DOHH2 (cell line): ENCODE measurements around the gene UMODL1.

Experiments used
- H3F3A ChIP-seq: fragments of 200-600 bp; sonication (generic), shearing (Covaris generic); 2 replicates; pipeline ENCODE4 v1.6.0; 2016; ENCODE audit warnings: antibody characterized with exemption, mild to moderate bottlenecking; ENCODE audit not compliant: control insufficient read depth, insufficient read depth
- H3K27ac ChIP-seq: fragments of 200-600 bp; sonication (generic); 2 replicates; pipeline ENCODE4 v1.5.1; 2014; ENCODE audit warnings: low read depth, mild to moderate bottlenecking, low read length, moderate library complexity
- H3K27me3 ChIP-seq: fragments of 200-600 bp; sonication (generic); 2 replicates; pipeline ENCODE4 v1.6.1; 2014; ENCODE audit warnings: mild to moderate bottlenecking, low read length, mixed read lengths; ENCODE audit not compliant: control insufficient read depth
- H3K36me3 ChIP-seq: fragments of 200-600 bp; sonication (generic); 2 replicates; pipeline ENCODE4 v1.6.1; 2014; ENCODE audit warnings: mild to moderate bottlenecking, low read length, moderate library complexity, mixed read lengths; ENCODE audit not compliant: control insufficient read depth
- H3K4me1 ChIP-seq: fragments of 200-600 bp; sonication (generic); 2 replicates; pipeline ENCODE4 v1.6.1; 2014; ENCODE audit warnings: mild to moderate bottlenecking, low read length, mixed read lengths; ENCODE audit not compliant: control insufficient read depth
- H3K4me2 ChIP-seq: fragments of 200-600 bp; sonication (generic); 2 replicates; pipeline ENCODE4 v1.6.0; 2014; ENCODE audit warnings: mild to moderate bottlenecking, low read length, moderate library complexity
- H3K4me3 ChIP-seq: fragments of 200-600 bp; sonication (generic); 2 replicates; pipeline ENCODE4 v1.5.1; 2014; ENCODE audit warnings: mild to moderate bottlenecking, low read length, mixed read lengths
- H3K79me2 ChIP-seq: fragments of 200-600 bp; sonication (generic); 2 replicates; pipeline ENCODE4 v1.6.1; 2014; ENCODE audit warnings: mild to moderate bottlenecking, low read length, mixed read lengths; ENCODE audit not compliant: control insufficient read depth
- H3K9me2 ChIP-seq: fragments of 200-600 bp; sonication (generic); replicated peaks from 2 replicates; pipeline ENCODE4 v1.6.1; 2014; ENCODE audit warnings: mild to moderate bottlenecking, low read length, mixed read lengths; ENCODE audit not compliant: control insufficient read depth
- H3K9me3 ChIP-seq: fragments of 200-600 bp; sonication (generic); 2 replicates; pipeline ENCODE4 v1.6.1; 2014; ENCODE audit warnings: antibody characterized with exemption, low read length, mixed read lengths; ENCODE audit not compliant: control insufficient read depth, insufficient read depth
- H4K20me1 ChIP-seq: fragments of 200-600 bp; sonication (generic); 2 replicates; pipeline ENCODE4 v1.6.0; 2014; ENCODE audit warnings: low read depth, mild to moderate bottlenecking, antibody characterized with exemption, low read length, moderate library complexity; ENCODE audit not compliant: control insufficient read depth, insufficient read depth
- CTCF ChIP-seq: fragments of 200-600 bp; sonication (generic); IDR thresholded peaks from one replicate; pipeline ENCODE4 v1.5.1; 2014; ENCODE audit warnings: antibody characterized with exemption, mild to moderate bottlenecking, low read depth, low read length; ENCODE audit not compliant: poor library complexity, severe bottlenecking
- EZH2phosphoT487 ChIP-seq: fragments of 200-600 bp; sonication (generic); IDR thresholded peaks from 2 replicates; pipeline ENCODE4 v1.6.1; 2017; ENCODE audit warnings: borderline replicate concordance, mild to moderate bottlenecking, antibody characterized with exemption, low read length, moderate library complexity, mixed read lengths

The UMODL1 gene

GRCh38 chr21:42066521-42066920, 4.6 kb upstream of the UMODL1 start:
- Histone ChIP-seq H3K9me3 (no peaks in the 10 kb centered on the region), H3K4me3 (peak overlapping the region; percentile 90), H3K79me2 (no peaks in the 10 kb centered on the region), H4K20me1 (no peaks in the 10 kb centered on the region), H3K27me3 (no peaks in the 10 kb centered on the region), H3K4me2 (peak overlapping the region; percentile 100), H3K9me2 (no peaks in the 10 kb centered on the region), H3K27ac (peak overlapping the region; percentile 47), H3K36me3 (peaks cover 2% of the 10 kb centered on the region), H3F3A (peaks cover 51% of the 10 kb centered on the region), H3K4me1 (peaks cover 58% of the 10 kb centered on the region)
- TF ChIP-seq CTCF (no peak), EZH2phosphoT487 (no peak)

- H3K9me3 ChIP-seq, result no peaks in the 10 kb centered on the region
- no peaks in the 10 kb centered on the region for H3K9me2 ChIP-seq
- peaks cover 2% of the 10 kb centered on the region for H3K36me3 ChIP-seq
- no peaks in the 10 kb centered on the region for H4K20me1 ChIP-seq
- H3K4me1 ChIP-seq, result peaks cover 46% of the 10 kb centered on the region
- H3K4me2 ChIP-seq, result no peak overlapping the region
- peaks cover 42% of the 10 kb centered on the region for H3F3A ChIP-seq
- H3K27ac ChIP-seq, result no peak overlapping the region
- H3K79me2 ChIP-seq, result no peaks in the 10 kb centered on the region
- no peaks in the 10 kb centered on the region for H3K27me3 ChIP-seq
- H3K4me3 ChIP-seq, result no peak overlapping the region
- TF ChIP-seq CTCF, result no peak
- no peak for TF ChIP-seq EZH2phosphoT487
These were observed 3.4 kb upstream of the UMODL1 start for GRCh38 chr21:42067531-42068255.

DNA sequence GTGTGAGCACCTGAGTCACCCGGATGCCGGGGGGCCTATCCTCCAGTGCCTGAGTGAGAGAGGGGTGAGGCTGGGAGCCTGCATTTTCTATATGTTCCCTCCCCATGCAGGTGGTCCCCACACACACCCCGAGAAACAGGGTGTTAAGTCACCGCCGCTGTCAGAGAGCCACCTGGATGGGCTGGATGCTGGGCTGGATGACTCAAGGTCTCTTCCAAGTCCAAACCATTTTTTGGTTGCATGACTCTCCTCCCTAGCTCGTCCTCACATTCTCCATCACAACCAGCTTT, 2.9 kb upstream of the UMODL1 start:
- Histone ChIP-seq H3K4me3 (no peak overlapping the region), H3K27ac (no peak overlapping the region), H3K79me2 (no peaks in the 10 kb centered on the region), H4K20me1 (no peaks in the 10 kb centered on the region), H3K9me2 (no peaks in the 10 kb centered on the region), H3K27me3 (no peaks in the 10 kb centered on the region), H3K36me3 (peaks cover 2% of the 10 kb centered on the region), H3K9me3 (no peaks in the 10 kb centered on the region), H3K4me1 (peaks cover 42% of the 10 kb centered on the region), H3F3A (peaks cover 37% of the 10 kb centered on the region), H3K4me2 (no peak overlapping the region)
- TF ChIP-seq CTCF (no peak), EZH2phosphoT487 (no peak)
